ENCODE data around the gene EMX2. TPM values are rescaled to one million over a fixed set of nuclear protein-coding genes. Genes with fewer than 3 reads are reported as not detected.

The EMX2 gene
- not detected in 5 replicates for total RNA-seq (2022; extraction: Qiagen RNA extraction)

GRCh38 chr10:117542706-117543224, at the start of gene EMX2:
EMX2 (plus strand) TSS chr10:117542746; CDS start chr10:117543268, 522 bp downstream.

Other genes with a start within 250 kb of the EMX2 start
- 18.0 to 28.2 TPM (median 24.1 TPM) in 5 replicates for gene PDZD8, start 167.3 kb upstream of the EMX2 start, total RNA-seq (2022; extraction: Qiagen RNA extraction)

All from A549 treated with Mapracorat at 1 μM for 4 hours (cell line).